T-helper 1 cell treated with Interleukin-12 subunit alpha and Interleukin-12 subunit beta and Interleukin-4 antibody, amounts not matched to agents 30 μg/mL and 1 μg/mL, for 36 hours (primary cell): Measurements from ENCODE around the gene SFTA2.
"Not testable (repeated sequence)": the region's sequence is repeated elsewhere in the genome, so short reads cannot be mapped to it uniquely, and the experiment has no call there.

Experiments used
- H3K27ac Mint-ChIP-seq: one replicate; pipeline ENCODE4 v1.8.0; 2021; ENCODE audit warnings: mild to moderate bottlenecking, mixed read lengths
- H3K27me3 Mint-ChIP-seq: one replicate; pipeline ENCODE4 v1.8.0; 2021; ENCODE audit warnings: low read depth, mixed read lengths
- H3K36me3 Mint-ChIP-seq: one replicate; pipeline ENCODE4 v1.8.0; 2021; ENCODE audit warnings: low read depth, mixed read lengths
- H3K4me1 Mint-ChIP-seq: one replicate; pipeline ENCODE4 v1.8.0; 2021; ENCODE audit warnings: low read depth, mixed read lengths
- H3K4me3 Mint-ChIP-seq: one replicate; pipeline ENCODE4 v1.8.0; 2021; ENCODE audit warnings: mild to moderate bottlenecking, moderate library complexity, mixed read lengths
- H3K9me3 Mint-ChIP-seq: one replicate; pipeline ENCODE4 v1.8.0; 2021; ENCODE audit warnings: mixed read lengths

Gene SFTA2

GRCh38 chr6:30931969-30932645 is at the start of gene SFTA2:
Gene SFTA2 (minus strand): TSS chr6:30932170. CDS start chr6:30932096, 74 bp downstream.
- H3K4me3 Mint-ChIP-seq: no peak within 1 kb of the TSS
- peaks cover 8% of the 10 kb centered on the region for H3K27me3 Mint-ChIP-seq
- H3K4me1 Mint-ChIP-seq: no peaks in the 10 kb centered on the region
- no peaks in the 10 kb centered on the region for H3K9me3 Mint-ChIP-seq
- no peak within 1 kb of the TSS for H3K27ac Mint-ChIP-seq
- peaks cover 6% of the 10 kb centered on the region for H3K36me3 Mint-ChIP-seq

GRCh38 chr6:30979690-30980089 is 47.7 kb upstream of the SFTA2 start:
- no peaks in the 10 kb centered on the region for H3K36me3 Mint-ChIP-seq
- H3K27ac Mint-ChIP-seq: no peak overlapping the region
- peaks cover 2% of the 10 kb centered on the region for H3K4me1 Mint-ChIP-seq
- peaks cover 48% of the 10 kb centered on the region for H3K27me3 Mint-ChIP-seq
- H3K9me3 Mint-ChIP-seq: no peaks in the 10 kb centered on the region
- H3K4me3 Mint-ChIP-seq: no peak overlapping the region

GRCh38 chr6:30979141-30979540 is 47.2 kb upstream of the SFTA2 start:
- Mint-ChIP-seq H3K36me3 (no peaks in the 10 kb centered on the region), H3K27ac (no peak overlapping the region), H3K9me3 (no peaks in the 10 kb centered on the region), H3K4me1 (peaks cover 2% of the 10 kb centered on the region), H3K4me3 (no peak overlapping the region), H3K27me3 (peaks cover 50% of the 10 kb centered on the region)

DNA sequence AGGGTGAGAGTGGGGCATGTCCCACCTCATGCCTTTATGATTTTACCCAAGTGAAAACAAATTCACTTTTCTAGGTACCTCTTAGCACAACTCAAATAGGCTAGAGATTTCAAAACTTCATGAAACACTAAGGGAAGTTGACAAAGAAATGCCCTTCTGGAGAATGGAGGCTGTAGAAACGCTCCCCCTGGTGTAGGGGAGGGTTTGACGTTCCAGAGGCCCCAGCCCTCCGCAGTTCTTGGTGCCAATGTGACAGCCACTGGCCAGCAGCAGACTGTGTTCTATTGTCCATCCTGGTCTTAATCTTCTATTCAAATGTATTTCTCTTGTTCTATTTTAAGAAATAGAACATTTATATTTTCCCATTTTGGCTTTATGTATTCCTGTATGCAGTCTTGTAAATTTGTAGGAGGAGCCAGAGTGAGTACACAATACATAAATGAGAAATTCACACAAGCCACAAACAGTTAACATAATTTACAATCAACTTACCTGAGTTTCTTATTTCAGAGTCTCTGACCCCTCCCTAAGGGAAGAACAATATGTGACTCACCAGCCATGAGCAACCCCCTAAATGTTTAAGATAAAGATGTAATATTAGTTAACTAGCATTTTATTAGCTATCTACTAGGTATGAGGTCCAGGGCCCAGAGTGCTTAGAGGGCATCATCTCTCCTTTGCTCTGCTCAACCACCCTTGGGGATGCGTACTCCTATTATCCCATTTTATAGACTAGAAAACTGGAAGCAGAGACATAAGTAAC is 42.7 kb upstream of the SFTA2 start:
- Mint-ChIP-seq H3K36me3 (no peaks in the 10 kb centered on the region), H3K4me3 (no peak overlapping the region), H3K9me3 (no peaks in the 10 kb centered on the region), H3K27me3 (peaks cover 43% of the 10 kb centered on the region), H3K4me1 (no peaks in the 10 kb centered on the region), H3K27ac (no peak overlapping the region)

DNA sequence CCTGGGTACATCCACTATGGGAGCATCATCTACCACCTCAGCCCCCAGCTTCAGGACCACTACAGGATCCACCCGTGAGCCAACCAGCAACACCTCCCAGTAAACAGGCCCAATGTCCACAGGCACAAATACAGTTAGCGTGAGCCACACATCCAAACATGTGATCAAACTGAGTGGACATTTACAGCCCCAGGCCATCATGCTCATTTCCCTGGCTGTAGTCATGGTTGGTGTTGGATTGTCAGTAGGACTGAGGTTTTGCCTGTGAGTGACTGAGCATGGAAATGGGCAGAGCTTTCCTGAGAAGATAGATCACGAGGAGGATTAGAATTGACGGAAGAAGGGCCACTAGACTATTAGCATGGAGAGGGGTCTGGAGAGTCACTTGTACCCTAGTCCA is 40.8 kb upstream of the SFTA2 start:
- Mint-ChIP-seq H3K27ac (no peak overlapping the region), H3K4me1 (peaks cover 3% of the 10 kb centered on the region), H3K9me3 (no peaks in the 10 kb centered on the region), H3K36me3 (no peaks in the 10 kb centered on the region), H3K4me3 (no peak overlapping the region), H3K27me3 (peaks cover 35% of the 10 kb centered on the region)

- H3K4me3 Mint-ChIP-seq: no peak overlapping the region
- peaks cover 3% of the 10 kb centered on the region for H3K4me1 Mint-ChIP-seq
- H3K9me3 Mint-ChIP-seq: no peaks in the 10 kb centered on the region
- no peak overlapping the region for H3K27ac Mint-ChIP-seq
- H3K36me3 Mint-ChIP-seq: no peaks in the 10 kb centered on the region
- peaks cover 30% of the 10 kb centered on the region for H3K27me3 Mint-ChIP-seq
These were observed 39.0 kb upstream of the SFTA2 start for GRCh38 chr6:30970946-30971345.

DNA sequence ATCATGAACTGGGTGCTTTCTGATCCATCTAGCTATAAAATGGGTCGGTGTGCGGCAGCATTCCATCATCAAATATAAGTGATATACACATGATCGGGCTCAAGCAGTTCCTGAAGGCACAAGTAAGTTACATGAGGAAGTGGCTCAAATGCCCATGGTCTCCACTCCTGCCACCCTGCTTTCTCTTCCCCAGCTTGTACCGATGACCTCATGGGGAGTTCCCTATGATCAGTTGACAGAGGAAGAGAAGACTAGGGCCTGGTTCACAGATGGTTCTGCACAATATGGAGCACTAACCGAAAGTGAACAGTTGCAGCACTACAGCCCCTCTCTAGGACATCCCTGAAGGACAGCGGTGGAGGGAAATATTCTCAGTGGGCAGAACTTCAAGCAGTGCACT is 37.2 kb upstream of the SFTA2 start:
- H3K4me1 Mint-ChIP-seq: peaks cover 14% of the 10 kb centered on the region
- H3K36me3 Mint-ChIP-seq, H3K27ac Mint-ChIP-seq, H3K4me3 Mint-ChIP-seq, H3K9me3 Mint-ChIP-seq: not testable (repeated sequence)
- H3K27me3 Mint-ChIP-seq: peaks cover 33% of the 10 kb centered on the region

GRCh38 chr6:30966154-30966553 is 34.2 kb upstream of the SFTA2 start:
- Mint-ChIP-seq H3K36me3 (no peaks in the 10 kb centered on the region), H3K4me1 (peaks cover 19% of the 10 kb centered on the region), H3K27me3 (peaks cover 29% of the 10 kb centered on the region), H3K9me3 (no peaks in the 10 kb centered on the region), H3K27ac (no peak overlapping the region), H3K4me3 (no peak overlapping the region)

DNA sequence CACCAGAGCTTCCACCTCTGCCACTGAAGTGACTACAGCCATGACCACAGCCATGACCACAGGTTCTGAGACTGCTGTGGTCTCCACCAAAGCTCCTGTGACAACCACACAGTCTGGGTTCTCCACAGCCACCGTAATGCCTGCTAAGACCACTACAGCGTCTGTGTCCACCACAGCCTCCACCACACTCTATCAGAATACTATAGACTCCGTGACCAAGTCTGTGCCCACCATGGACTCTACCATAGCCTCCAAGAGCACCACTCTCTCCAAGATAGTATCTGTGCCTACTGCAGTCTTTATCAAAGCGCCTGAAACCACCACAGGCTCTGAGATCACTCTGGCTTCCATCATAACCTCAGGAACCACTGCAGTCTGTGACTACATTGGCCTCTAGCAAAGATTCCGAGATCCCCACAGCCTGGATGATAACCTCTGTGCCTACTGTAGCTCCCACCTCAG is 33.2 kb upstream of the SFTA2 start:
- Mint-ChIP-seq H3K9me3 (no peaks in the 10 kb centered on the region), H3K4me3 (no peak overlapping the region), H3K27me3 (peaks cover 32% of the 10 kb centered on the region), H3K27ac (no peak overlapping the region), H3K4me1 (peaks cover 19% of the 10 kb centered on the region), H3K36me3 (no peaks in the 10 kb centered on the region)

DNA sequence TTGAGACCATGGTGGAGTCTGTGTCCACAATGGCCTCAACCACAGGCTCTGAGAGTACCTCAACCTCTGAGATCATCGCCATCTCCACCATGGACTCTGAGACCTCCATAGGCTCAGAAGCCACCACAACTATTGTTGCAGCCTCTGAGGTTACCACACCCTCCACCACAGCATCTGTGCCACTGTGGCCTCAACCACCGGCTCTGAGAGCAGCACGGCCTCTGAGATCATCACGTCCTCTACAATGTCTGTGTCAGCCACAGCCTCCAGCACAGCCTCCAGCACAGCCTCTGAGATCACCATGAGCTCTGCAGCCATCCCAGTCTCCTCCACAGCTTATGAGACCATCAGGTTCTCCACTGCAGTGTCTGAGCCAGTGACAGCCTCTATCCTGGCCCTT is 32.1 kb upstream of the SFTA2 start:
- Mint-ChIP-seq H3K9me3 (no peaks in the 10 kb centered on the region), H3K27ac (no peak overlapping the region), H3K27me3 (peaks cover 37% of the 10 kb centered on the region), H3K4me3 (no peak overlapping the region), H3K4me1 (peaks cover 17% of the 10 kb centered on the region), H3K36me3 (no peaks in the 10 kb centered on the region)

- Mint-ChIP-seq H3K4me1 (peaks cover 17% of the 10 kb centered on the region), H3K36me3 (no peaks in the 10 kb centered on the region), H3K27ac (no peak overlapping the region), H3K9me3 (no peaks in the 10 kb centered on the region), H3K27me3 (peaks cover 39% of the 10 kb centered on the region), H3K4me3 (no peak overlapping the region)
These were observed 31.7 kb upstream of the SFTA2 start for GRCh38 chr6:30963641-30964040.

DNA sequence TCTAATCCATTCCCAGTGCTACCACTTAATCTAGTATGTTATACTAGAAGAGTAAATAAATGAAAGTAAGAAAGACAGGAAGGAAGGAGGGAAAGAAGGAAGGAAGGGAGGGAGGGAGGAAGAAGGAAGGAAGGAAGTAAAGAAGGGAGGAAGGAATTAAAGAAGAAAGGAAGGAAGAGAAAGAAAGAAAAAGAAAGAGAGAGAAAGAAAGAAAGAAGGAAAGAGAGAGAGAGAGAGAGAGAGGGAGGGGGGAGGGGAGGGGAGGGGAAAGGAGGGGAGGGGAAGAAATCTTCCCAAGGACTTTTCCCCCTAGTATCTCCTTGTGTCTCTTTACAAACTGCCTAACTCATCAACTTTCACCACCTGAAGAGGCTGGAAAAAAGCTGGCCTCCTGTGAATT is 30.7 kb upstream of the SFTA2 start:
- Mint-ChIP-seq H3K4me1 (peaks cover 17% of the 10 kb centered on the region), H3K27ac (no peak overlapping the region), H3K27me3 (peaks cover 47% of the 10 kb centered on the region), H3K36me3 (no peaks in the 10 kb centered on the region), H3K4me3 (no peak overlapping the region), H3K9me3 (no peaks in the 10 kb centered on the region)

- H3K36me3 Mint-ChIP-seq: no peaks in the 10 kb centered on the region
- peaks cover 58% of the 10 kb centered on the region for H3K27me3 Mint-ChIP-seq
- peaks cover 18% of the 10 kb centered on the region for H3K4me1 Mint-ChIP-seq
- no peak overlapping the region for H3K4me3 Mint-ChIP-seq
- H3K27ac Mint-ChIP-seq: no peak overlapping the region
- no peaks in the 10 kb centered on the region for H3K9me3 Mint-ChIP-seq
These were observed 29.1 kb upstream of the SFTA2 start for GRCh38 chr6:30960907-30961673.

GRCh38 chr6:30957716-30958115 is 25.7 kb upstream of the SFTA2 start:
- Mint-ChIP-seq H3K27ac (no peak overlapping the region), H3K9me3 (no peaks in the 10 kb centered on the region), H3K4me3 (no peak overlapping the region), H3K4me1 (peaks cover 8% of the 10 kb centered on the region), H3K27me3 (peaks cover 67% of the 10 kb centered on the region), H3K36me3 (no peaks in the 10 kb centered on the region)
